ENCODE measurements around the gene ITGAX.

GRCh38 chr16:31332544-31332943 is 22.4 kb upstream of the ITGAX start:
- TF ChIP-seq MXI1 (IDR thresholded peaks at IDR 0.05; ENCODE audit: low read depth, low read length): no peak
- TF ChIP-seq, protein P1, sequence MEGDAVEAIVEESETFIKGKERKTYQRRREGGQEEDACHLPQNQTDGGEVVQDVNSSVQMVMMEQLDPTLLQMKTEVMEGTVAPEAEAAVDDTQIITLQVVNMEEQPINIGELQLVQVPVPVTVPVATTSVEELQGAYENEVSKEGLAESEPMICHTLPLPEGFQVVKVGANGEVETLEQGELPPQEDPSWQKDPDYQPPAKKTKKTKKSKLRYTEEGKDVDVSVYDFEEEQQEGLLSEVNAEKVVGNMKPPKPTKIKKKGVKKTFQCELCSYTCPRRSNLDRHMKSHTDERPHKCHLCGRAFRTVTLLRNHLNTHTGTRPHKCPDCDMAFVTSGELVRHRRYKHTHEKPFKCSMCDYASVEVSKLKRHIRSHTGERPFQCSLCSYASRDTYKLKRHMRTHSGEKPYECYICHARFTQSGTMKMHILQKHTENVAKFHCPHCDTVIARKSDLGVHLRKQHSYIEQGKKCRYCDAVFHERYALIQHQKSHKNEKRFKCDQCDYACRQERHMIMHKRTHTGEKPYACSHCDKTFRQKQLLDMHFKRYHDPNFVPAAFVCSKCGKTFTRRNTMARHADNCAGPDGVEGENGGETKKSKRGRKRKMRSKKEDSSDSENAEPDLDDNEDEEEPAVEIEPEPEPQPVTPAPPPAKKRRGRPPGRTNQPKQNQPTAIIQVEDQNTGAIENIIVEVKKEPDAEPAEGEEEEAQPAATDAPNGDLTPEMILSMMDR (IDR thresholded peaks at IDR 0.05): no peak
- no peak for TF ChIP-seq RAD21 (IDR thresholded peaks at IDR 0.05; ENCODE audit: low read length)
- TF ChIP-seq, protein P2, sequence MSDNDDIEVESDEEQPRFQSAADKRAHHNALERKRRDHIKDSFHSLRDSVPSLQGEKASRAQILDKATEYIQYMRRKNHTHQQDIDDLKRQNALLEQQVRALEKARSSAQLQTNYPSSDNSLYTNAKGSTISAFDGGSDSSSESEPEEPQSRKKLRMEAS (IDR thresholded peaks at IDR 0.05; ENCODE audit: low read depth): no peak
- TF ChIP-seq POLR2AphosphoS5 (IDR thresholded peaks at IDR 0.05; ENCODE audit: low read depth, low read length): no peak
- TF ChIP-seq EP300 (IDR thresholded peaks at IDR 0.05; ENCODE audit: borderline replicate concordance in 1 of 2, low read depth in 1 of 2, low read length in 1 of 2): no peak
- no peak for TF ChIP-seq RFX5 (IDR thresholded peaks at IDR 0.05; ENCODE audit: low read length)
- no peak for TF ChIP-seq TEAD4 (IDR thresholded peaks at IDR 0.05; ENCODE audit: borderline replicate concordance, insufficient read depth)
- TF ChIP-seq EZH2phosphoT487 (IDR thresholded peaks at IDR 0.05; ENCODE audit: borderline replicate concordance, low read depth): no peak
- no peak for TF ChIP-seq GATA2 (CRISPR knock-in tag; IDR thresholded peaks at IDR 0.05)

All from SK-N-SH (cell line).